ENCODE data around the gene AHRR. TPM values are rescaled to one million over a fixed set of nuclear protein-coding genes. Genes with fewer than 3 reads are reported as not detected.
"Not testable (repeated sequence)": the region's sequence is repeated elsewhere in the genome, so short reads cannot be mapped to it uniquely, and the experiment has no call there.

Gene AHRR
- total RNA-seq, 4 donors from 2014 or later = 1.3 to 8.8 (median 1.5) TPM

DNA sequence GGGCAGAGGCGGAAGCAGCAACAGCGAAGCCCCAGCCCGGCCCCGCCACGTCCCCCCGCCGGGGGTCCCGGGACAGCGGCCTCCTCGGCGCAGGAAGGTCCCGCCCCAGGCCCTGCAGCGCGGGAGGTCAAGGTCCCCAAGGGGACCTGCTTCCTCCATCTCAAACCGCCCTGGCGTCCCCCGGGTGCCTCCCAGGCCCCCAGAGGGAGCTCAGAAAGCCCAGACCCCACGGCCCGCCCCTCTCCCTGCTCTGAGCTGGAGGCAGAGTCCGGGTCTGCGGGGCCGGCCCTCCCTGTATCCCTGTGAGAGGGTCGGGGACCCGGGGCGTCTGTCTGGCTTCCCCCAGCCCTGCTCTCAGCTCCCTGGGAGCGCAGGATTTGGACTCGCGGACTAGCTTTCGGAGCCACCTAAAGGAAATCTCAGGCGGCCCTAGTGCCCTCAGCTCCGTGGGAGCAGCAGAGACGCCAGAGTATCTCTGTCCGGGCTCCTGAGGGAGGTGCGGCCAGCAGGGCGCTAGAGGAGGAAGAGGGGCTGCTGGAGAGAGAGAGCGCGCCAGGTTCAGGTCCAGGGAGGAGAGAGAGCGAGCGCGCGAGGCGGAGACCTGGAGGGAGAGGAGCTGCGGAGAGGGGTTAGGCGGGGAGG is 152.2 kb downstream of the AHRR start:
- Histone ChIP-seq H3K27ac (peak overlapping the region; percentile 79 to 89 (median 82)), H3K4me1 (peaks cover 15 to 29% (median 23%) of the 10 kb centered on the region in 4 donors), H3K9me3 (no peaks in the 10 kb centered on the region), H3K36me3 (no peaks in the 10 kb centered on the region), H3K4me3 (peak overlapping the region; percentile 70 to 96 (median 92)), H3K27me3 (peaks cover 40% of the 10 kb centered on the region)
- 1% methylated on average over 19 of the region's 44 CpGs; no CpG with 5 or more reads in 1 of the 2 donors for WGBS, 2 donors (ENCODE audit: low coverage in 1 of 2)
- in situ Hi-C loops (cut with MboI; ENCODE audit: low pct_ligation_motif_present in 1 of 4, low pct_unique_long_range_greater_than_20kb in 1 of 4, low sequenced_read_pairs in 3 of 4) (no loop called here), intact Hi-C loops (cut with DNase I; ENCODE audit: low total_unique reads) (no loop called here)
- no peak for TF ChIP-seq CTCF (IDR thresholded peaks at IDR 0.05)
- no peak for TF ChIP-seq EP300 (IDR thresholded peaks at IDR 0.05; ENCODE audit: low read depth)
- no peak for TF ChIP-seq POLR2A (IDR thresholded peaks at IDR 0.05)
- no peak for TF ChIP-seq POLR2AphosphoS5 (IDR thresholded peaks at IDR 0.05)
- DNase-seq = peak; percentile 44

- intact Hi-C loops (cut with DNase I; ENCODE audit: low total_unique reads); in situ Hi-C loops (cut with MboI; ENCODE audit: low pct_ligation_motif_present in 1 of 4, low pct_unique_long_range_greater_than_20kb in 1 of 4, low sequenced_read_pairs in 3 of 4): not testable (repeated sequence)
These were observed 152.8 kb downstream of the AHRR start for GRCh38 chr5:474232-474839.

DNA sequence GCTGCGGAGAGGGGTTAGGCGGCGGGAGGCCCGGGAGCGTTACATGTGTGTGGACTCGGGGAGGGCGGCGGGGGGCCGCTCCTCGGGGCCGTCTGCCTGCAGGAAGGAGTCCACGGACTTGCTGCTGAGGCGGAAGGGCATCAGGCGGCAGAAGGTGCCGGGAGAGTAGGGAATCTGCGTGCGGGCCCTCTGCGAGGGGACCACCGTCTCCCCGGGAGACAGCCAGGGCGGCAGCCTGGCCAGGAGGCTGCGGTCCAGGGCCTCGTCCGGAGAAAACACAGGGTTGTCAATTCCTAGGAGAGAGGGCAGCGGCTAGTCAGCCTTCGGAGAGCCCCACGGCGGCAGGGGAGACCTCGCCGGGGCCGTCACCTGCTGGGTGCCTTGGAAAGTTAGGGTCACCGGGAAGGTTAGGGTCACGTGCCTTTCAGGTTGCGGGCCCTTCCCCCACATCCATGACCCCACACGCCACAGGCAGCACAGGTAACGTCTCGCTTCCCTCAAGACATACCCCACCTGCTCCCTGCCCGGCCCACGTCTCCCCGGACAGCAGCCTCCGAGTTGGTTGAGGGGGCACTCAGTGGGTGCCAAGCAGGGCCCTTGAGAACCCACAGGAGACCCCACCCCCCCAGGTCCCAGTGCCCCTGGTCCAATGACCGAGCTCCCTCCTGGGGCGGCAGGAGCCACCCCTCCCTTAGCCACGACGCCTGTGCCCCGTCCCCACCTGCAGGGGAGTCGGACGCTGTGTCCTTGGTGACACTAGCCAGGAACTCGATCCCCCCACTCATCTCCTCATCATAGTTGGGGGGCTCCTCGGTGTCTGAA is 153.5 kb downstream of the AHRR start:
- DNase-seq = no peak
- no peaks in the 10 kb centered on the region for H3K36me3 ChIP-seq
- intact Hi-C loops (cut with DNase I; ENCODE audit: low total_unique reads) (no loop called here), in situ Hi-C loops (cut with MboI; ENCODE audit: low pct_ligation_motif_present in 1 of 4, low pct_unique_long_range_greater_than_20kb in 1 of 4, low sequenced_read_pairs in 3 of 4) (no loop called here)
- peaks cover 15 to 29% (median 23%) of the 10 kb centered on the region in 4 donors for H3K4me1 ChIP-seq
- H3K4me3 ChIP-seq = peak overlapping the region in 1 of 4 donors; percentile 43
- no peaks in the 10 kb centered on the region for H3K9me3 ChIP-seq
- 17% methylated on average over 50 of the region's 50 CpGs; no CpG with 5 or more reads in 1 of the 2 donors for WGBS, 2 donors (ENCODE audit: low coverage in 1 of 2)
- peaks cover 54% of the 10 kb centered on the region for H3K27me3 ChIP-seq
- H3K27ac ChIP-seq = no peak overlapping the region
- TF ChIP-seq POLR2A (IDR thresholded peaks at IDR 0.05) (no peak), CTCF (IDR thresholded peaks at IDR 0.05) (no peak), EP300 (IDR thresholded peaks at IDR 0.05; ENCODE audit: low read depth) (no peak)

More at GRCh38 chr5:474232-474839, 152.8 kb downstream of the AHRR start:
- H3K27me3 ChIP-seq = peaks cover 47% of the 10 kb centered on the region
- WGBS, 2 donors (ENCODE audit: low coverage in 1 of 2) = 0 to 5% methylated on average over 4 to 5 of the region's 50 CpGs
- H3K4me1 ChIP-seq = peaks cover 15 to 29% (median 23%) of the 10 kb centered on the region in 4 donors
- H3K36me3 ChIP-seq, DNase-seq, H3K9me3 ChIP-seq, H3K27ac ChIP-seq: not testable (repeated sequence)
- H3K4me3 ChIP-seq = peak overlapping the region in 3 of 4 donors; percentile 90 to 96 (median 93)

- H3K36me3 ChIP-seq = no peaks in the 10 kb centered on the region
- TF ChIP-seq POLR2A (IDR thresholded peaks at IDR 0.05) = no peak
- no peak for TF ChIP-seq EP300 (IDR thresholded peaks at IDR 0.05; ENCODE audit: low read depth)
- no peak for TF ChIP-seq CTCF (IDR thresholded peaks at IDR 0.05)
- no peak for TF ChIP-seq POLR2AphosphoS5 (IDR thresholded peaks at IDR 0.05)
- no peak for DNase-seq
- in situ Hi-C loops (cut with MboI; ENCODE audit: low pct_ligation_motif_present in 1 of 4, low pct_unique_long_range_greater_than_20kb in 1 of 4, low sequenced_read_pairs in 3 of 4) (no loop called here), intact Hi-C loops (cut with DNase I; ENCODE audit: low total_unique reads) (no loop called here)
- H3K9me3 ChIP-seq = no peaks in the 10 kb centered on the region
- H3K4me3 ChIP-seq = no peak overlapping the region
- H3K27me3 ChIP-seq = peaks cover 61% of the 10 kb centered on the region
- peaks cover 15 to 29% (median 23%) of the 10 kb centered on the region in 4 donors for H3K4me1 ChIP-seq
- no peak overlapping the region for H3K27ac ChIP-seq
- WGBS, 2 donors (ENCODE audit: low coverage in 1 of 2) = 65% methylated on average over 8 of the region's 8 CpGs; no CpG with 5 or more reads in 1 of the 2 donors
These were observed 154.2 kb downstream of the AHRR start for GRCh38 chr5:475704-476101.

Data from transverse colon (tissue), 4 donors.